ENCODE data around the gene APEX1.

DNA sequence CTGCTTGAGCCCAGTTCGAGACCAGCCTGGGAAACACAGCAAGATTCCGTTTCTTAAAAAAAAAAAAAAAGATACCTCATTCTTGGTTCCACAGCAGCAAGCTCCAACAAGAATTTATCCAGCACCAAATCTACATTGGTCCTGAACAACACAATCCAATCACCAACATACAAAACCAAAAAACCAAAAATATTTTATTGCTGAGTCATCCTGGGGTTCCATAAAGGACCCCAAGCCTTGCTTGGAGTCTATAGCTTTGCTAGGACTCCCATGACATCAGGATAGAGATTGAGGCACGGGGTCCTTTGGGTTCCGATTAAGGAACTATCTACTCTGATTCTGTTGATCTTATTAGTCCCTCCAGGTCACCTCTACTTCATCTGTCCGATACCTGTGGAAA, 8.1 kb upstream of the APEX1 start:
- TF ChIP-seq, protein P1, sequence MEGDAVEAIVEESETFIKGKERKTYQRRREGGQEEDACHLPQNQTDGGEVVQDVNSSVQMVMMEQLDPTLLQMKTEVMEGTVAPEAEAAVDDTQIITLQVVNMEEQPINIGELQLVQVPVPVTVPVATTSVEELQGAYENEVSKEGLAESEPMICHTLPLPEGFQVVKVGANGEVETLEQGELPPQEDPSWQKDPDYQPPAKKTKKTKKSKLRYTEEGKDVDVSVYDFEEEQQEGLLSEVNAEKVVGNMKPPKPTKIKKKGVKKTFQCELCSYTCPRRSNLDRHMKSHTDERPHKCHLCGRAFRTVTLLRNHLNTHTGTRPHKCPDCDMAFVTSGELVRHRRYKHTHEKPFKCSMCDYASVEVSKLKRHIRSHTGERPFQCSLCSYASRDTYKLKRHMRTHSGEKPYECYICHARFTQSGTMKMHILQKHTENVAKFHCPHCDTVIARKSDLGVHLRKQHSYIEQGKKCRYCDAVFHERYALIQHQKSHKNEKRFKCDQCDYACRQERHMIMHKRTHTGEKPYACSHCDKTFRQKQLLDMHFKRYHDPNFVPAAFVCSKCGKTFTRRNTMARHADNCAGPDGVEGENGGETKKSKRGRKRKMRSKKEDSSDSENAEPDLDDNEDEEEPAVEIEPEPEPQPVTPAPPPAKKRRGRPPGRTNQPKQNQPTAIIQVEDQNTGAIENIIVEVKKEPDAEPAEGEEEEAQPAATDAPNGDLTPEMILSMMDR (IDR thresholded peaks at IDR 0.05 in 2 of 3, conservative IDR thresholded peaks at IDR 0.05 in 1 of 3; ENCODE audit: borderline replicate concordance in 1 of 3, insufficient read depth in 1 of 3, low read depth in 2 of 3, low read length in 2 of 3): no peak
- TF ChIP-seq SRF (IDR thresholded peaks at IDR 0.05; ENCODE audit: low read depth) (no peak), EZH2phosphoT487 (IDR thresholded peaks at IDR 0.05; ENCODE audit: borderline replicate concordance) (no peak), POLR2A (IDR thresholded peaks at IDR 0.05; ENCODE audit: borderline replicate concordance, extremely low read depth, insufficient read depth, insufficient read length) (no peak), SIN3A (IDR thresholded peaks at IDR 0.05; ENCODE audit: low read depth) (no peak), TCF7L2 (IDR thresholded peaks at IDR 0.05; ENCODE audit: borderline replicate concordance, extremely low read depth, insufficient read depth, insufficient read length) (no peak), POLR2AphosphoS5 (IDR thresholded peaks at IDR 0.05; ENCODE audit: low read depth, low read length) (no peak), EZH2 (IDR thresholded peaks at IDR 0.05) (no peak)
